ENCODE results near the gene ACCS. TPM values are rescaled to one million over a fixed set of nuclear protein-coding genes. Genes with fewer than 3 reads are reported as not detected.

ACCS gene
- polyA plus RNA-seq, 1 donor from 2014 or later: not detected

GRCh38 chr11:44097821-44098220, 31.8 kb downstream of the ACCS start:
- no peaks in the 10 kb centered on the region for H3K9me2 ChIP-seq (ENCODE audit: insufficient read depth, low read length)
- H3K27me3 ChIP-seq (ENCODE audit: insufficient read depth, low read depth, low read length): no peaks in the 10 kb centered on the region
- no peaks in the 10 kb centered on the region for H3K9me3 ChIP-seq (ENCODE audit: low read length)
- no peak overlapping the region for H3K9ac ChIP-seq (ENCODE audit: low read length)
- H4K20me1 ChIP-seq (ENCODE audit: insufficient read depth): no peaks in the 10 kb centered on the region
- no peak overlapping the region for H2AFZ ChIP-seq (ENCODE audit: low read depth, low read length)
- TF ChIP-seq SMC3 (conservative IDR thresholded peaks at IDR 0.05; ENCODE audit: poor library complexity) (no peak), TAF1 (IDR thresholded peaks at IDR 0.05; ENCODE audit: low read depth) (no peak), MXI1 (conservative IDR thresholded peaks at IDR 0.05; ENCODE audit: poor library complexity, severe bottlenecking) (no peak), REST (IDR thresholded peaks at IDR 0.05; ENCODE audit: borderline replicate concordance) (no peak), EZH2 (IDR thresholded peaks at IDR 0.05; ENCODE audit: borderline replicate concordance, insufficient read depth, low read length, poor library complexity, severe bottlenecking) (no peak), CTCF (IDR thresholded peaks at IDR 0.05; ENCODE audit: poor library complexity, severe bottlenecking) (no peak), EP300 (conservative IDR thresholded peaks at IDR 0.05; ENCODE audit: poor library complexity, severe bottlenecking) (no peak)
- no peaks in the 10 kb centered on the region for H3F3A ChIP-seq (ENCODE audit: insufficient read depth, low read length, poor library complexity, severe bottlenecking)
- peak overlapping the region; percentile 1 for H3K4me3 ChIP-seq (ENCODE audit: low read length)
- H3K4me2 ChIP-seq (ENCODE audit: low read length): no peak overlapping the region
- H3K27ac ChIP-seq (ENCODE audit: low read length): no peak overlapping the region
- peaks cover 38% of the 10 kb centered on the region for H3K79me2 ChIP-seq (replicated peaks; ENCODE audit: insufficient read depth, low read length)
- H3K36me3 ChIP-seq (ENCODE audit: insufficient read depth, low read length): no peaks in the 10 kb centered on the region

- Histone ChIP-seq H3K4me2 (ENCODE audit: low read length) (no peak overlapping the region), H3K9ac (ENCODE audit: low read length) (no peak overlapping the region), H3K27me3 (ENCODE audit: insufficient read depth, low read depth, low read length) (no peaks in the 10 kb centered on the region), H3F3A (ENCODE audit: insufficient read depth, low read length, poor library complexity, severe bottlenecking) (no peaks in the 10 kb centered on the region), H3K79me2 (replicated peaks; ENCODE audit: insufficient read depth, low read length) (peaks cover 42% of the 10 kb centered on the region), H3K9me3 (ENCODE audit: low read length) (no peaks in the 10 kb centered on the region), H3K27ac (ENCODE audit: low read length) (no peak overlapping the region), H3K9me2 (ENCODE audit: insufficient read depth, low read length) (no peaks in the 10 kb centered on the region), H3K4me3 (ENCODE audit: low read length) (no peak overlapping the region), H2AFZ (ENCODE audit: low read depth, low read length) (no peak overlapping the region), H3K36me3 (ENCODE audit: insufficient read depth, low read length) (no peaks in the 10 kb centered on the region), H4K20me1 (ENCODE audit: insufficient read depth) (no peaks in the 10 kb centered on the region)
- no peak for TF ChIP-seq MXI1 (conservative IDR thresholded peaks at IDR 0.05; ENCODE audit: poor library complexity, severe bottlenecking)
- TF ChIP-seq TAF1 (IDR thresholded peaks at IDR 0.05; ENCODE audit: low read depth): no peak
- TF ChIP-seq POLR2AphosphoS5 (IDR thresholded peaks at IDR 0.05): no peak
- TF ChIP-seq EP300 (conservative IDR thresholded peaks at IDR 0.05; ENCODE audit: poor library complexity, severe bottlenecking): no peak
- no peak for TF ChIP-seq RAD21 (conservative IDR thresholded peaks at IDR 0.05)
- TF ChIP-seq SMC3 (conservative IDR thresholded peaks at IDR 0.05; ENCODE audit: poor library complexity): no peak
- TF ChIP-seq CTCF (IDR thresholded peaks at IDR 0.05; ENCODE audit: poor library complexity, severe bottlenecking): no peak
- no peak for TF ChIP-seq REST (IDR thresholded peaks at IDR 0.05; ENCODE audit: borderline replicate concordance)
- TF ChIP-seq EZH2 (IDR thresholded peaks at IDR 0.05; ENCODE audit: borderline replicate concordance, insufficient read depth, low read length, poor library complexity, severe bottlenecking): no peak
Measured at GRCh38 chr11:44101098-44101497, 35.0 kb downstream of the ACCS start.

Measured in neural cell (in vitro differentiated cells).